ENCODE measurements around the gene TMEM256. TPM values are rescaled to one million over a fixed set of nuclear protein-coding genes. Genes with fewer than 3 reads are reported as not detected.
"Not testable (repeated sequence)": the region's sequence is repeated elsewhere in the genome, so short reads cannot be mapped to it uniquely, and the experiment has no call there.

The TMEM256 gene
- total and polyA plus RNA-seq, 11 donors, result 51.9 to 195 (median 69.8) TPM

DNA sequence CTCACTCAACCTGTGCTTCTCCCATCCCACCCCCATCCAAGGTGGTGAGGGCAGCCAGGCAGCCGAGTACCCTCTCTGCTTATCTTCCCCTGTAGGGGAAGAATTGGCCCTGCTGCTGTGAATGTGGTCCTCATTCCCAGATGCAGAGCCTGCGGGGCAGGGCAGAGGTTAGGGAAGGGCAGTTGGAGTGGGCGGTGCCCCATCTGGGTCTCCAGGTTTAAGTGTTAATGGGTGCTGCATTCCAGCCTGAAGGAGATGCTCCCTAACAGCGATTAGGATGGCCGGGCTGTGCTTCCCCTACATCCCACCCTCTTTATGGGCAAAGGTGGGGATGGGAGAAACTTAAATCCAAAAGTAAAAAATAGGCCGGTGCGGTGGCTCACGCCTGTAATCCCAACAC lies 36.8 kb downstream of the TMEM256 start:
- Histone ChIP-seq H3K27me3 (peaks cover 0 to 3% (median 0%) of the 10 kb centered on the region in 9 donors), H3K36me3 (no peaks in the 10 kb centered on the region), H3K27ac (no peak overlapping the region), H3K4me3 (no peak overlapping the region), H3K9me3 (no peaks in the 10 kb centered on the region), H3K4me1 (no peaks in the 10 kb centered on the region)
- 75 to 82% (median 79%) methylated on average over 7 to 8 of the region's 8 CpGs for WGBS, 4 donors
- ATAC-seq (no peak), DNase-seq (no peak)
- intact Hi-C loops (cut with DNase I), result loop anchor here in 1 of 10 donors (10.0 kb wide), 1 partner anchor 138 kb away; no protein-coding TSS in a partner anchor
- TF ChIP-seq, protein P1, sequence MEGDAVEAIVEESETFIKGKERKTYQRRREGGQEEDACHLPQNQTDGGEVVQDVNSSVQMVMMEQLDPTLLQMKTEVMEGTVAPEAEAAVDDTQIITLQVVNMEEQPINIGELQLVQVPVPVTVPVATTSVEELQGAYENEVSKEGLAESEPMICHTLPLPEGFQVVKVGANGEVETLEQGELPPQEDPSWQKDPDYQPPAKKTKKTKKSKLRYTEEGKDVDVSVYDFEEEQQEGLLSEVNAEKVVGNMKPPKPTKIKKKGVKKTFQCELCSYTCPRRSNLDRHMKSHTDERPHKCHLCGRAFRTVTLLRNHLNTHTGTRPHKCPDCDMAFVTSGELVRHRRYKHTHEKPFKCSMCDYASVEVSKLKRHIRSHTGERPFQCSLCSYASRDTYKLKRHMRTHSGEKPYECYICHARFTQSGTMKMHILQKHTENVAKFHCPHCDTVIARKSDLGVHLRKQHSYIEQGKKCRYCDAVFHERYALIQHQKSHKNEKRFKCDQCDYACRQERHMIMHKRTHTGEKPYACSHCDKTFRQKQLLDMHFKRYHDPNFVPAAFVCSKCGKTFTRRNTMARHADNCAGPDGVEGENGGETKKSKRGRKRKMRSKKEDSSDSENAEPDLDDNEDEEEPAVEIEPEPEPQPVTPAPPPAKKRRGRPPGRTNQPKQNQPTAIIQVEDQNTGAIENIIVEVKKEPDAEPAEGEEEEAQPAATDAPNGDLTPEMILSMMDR (IDR thresholded peaks at IDR 0.05), result no peak
- no peak for TF ChIP-seq POLR2A (IDR thresholded peaks at IDR 0.05)

DNA sequence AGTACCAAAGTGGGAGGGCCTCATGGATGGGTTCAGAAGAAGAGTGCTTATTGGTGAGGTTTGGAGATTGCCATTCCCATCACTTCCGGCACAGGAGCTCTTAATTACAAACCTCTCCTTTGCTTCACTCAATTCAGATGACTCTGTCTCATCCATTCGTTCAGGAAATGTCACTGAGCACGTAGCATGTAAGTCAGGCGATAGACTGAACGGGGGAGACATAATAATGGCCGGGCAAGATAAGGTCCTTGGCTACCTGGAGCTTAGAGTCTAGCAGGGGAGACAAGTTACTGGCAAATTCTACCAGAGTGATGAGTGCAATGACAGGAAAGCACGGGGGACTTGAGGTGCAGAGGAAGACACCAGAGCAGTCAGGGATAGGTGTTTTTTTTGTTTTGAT lies 37.9 kb downstream of the TMEM256 start:
- intact Hi-C loops (cut with DNase I), result loop anchor here in 1 of 10 donors (10.0 kb wide), 1 partner anchor 139 kb away; no protein-coding TSS in a partner anchor
- 81 to 89% (median 87%) methylated on average over 6 to 7 of the region's 7 CpGs for WGBS, 4 donors
- not testable (repeated sequence) for DNase-seq, H3K9me3 ChIP-seq, H3K27me3 ChIP-seq, H3K4me3 ChIP-seq, H3K27ac ChIP-seq, H3K4me1 ChIP-seq, ATAC-seq, H3K36me3 ChIP-seq

DNA sequence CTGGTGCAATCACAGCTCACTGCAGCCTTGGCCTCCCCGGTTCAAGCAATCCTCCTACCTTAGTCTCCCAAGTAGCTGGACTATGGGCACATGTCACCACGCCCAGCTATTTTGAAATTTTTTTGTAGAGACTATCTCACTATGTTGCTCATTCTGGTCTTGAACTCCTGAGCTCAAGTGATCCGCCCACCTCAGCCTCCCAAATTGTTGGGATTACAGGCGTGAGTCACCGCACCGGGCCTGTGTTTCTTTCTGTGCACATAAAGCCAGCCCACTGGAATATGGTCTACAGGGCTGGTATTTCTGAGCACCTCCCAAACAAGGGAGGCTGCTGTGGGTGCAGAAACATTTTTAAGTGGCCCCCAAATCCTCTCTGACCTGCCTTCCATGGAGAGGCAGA lies 40.6 kb downstream of the TMEM256 start:
- intact Hi-C loops (cut with DNase I), result loop anchor here in 1 of 10 donors (10.0 kb wide), 1 partner anchor 141 kb away; no protein-coding TSS in a partner anchor

DNA sequence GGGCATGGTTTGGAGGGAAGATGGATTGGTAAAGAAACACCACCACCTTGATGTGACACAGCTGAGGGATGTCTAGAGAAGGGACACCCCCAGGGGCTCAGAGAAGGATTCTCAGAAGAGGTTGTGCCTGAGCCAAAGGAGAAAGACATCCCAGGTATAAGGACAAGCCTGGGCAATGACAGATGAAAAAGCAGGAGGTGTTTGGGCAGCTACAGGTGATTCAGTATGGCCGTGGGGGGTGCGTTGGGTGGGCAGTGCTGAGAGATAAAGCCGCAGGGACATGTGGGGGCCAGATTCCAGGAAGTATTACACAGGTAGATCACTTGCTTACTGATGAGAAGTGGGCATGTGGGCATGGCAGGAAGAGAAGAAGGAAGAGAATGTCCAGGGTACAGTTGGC lies 42.0 kb downstream of the TMEM256 start:
- Histone ChIP-seq H3K4me3 (no peak overlapping the region), H3K27me3 (no peaks in the 10 kb centered on the region), H3K9me3 (no peaks in the 10 kb centered on the region), H3K27ac (no peak overlapping the region), H3K4me1 (no peaks in the 10 kb centered on the region), H3K36me3 (no peaks in the 10 kb centered on the region)
- 54 to 69% (median 62%) methylated on average over 3 of the region's 3 CpGs for WGBS, 4 donors
- TF ChIP-seq, protein P1 (IDR thresholded peaks at IDR 0.05), result no peak
- no peak for TF ChIP-seq POLR2A (IDR thresholded peaks at IDR 0.05)
- ATAC-seq (no peak), DNase-seq (no peak)
- intact Hi-C loops (cut with DNase I), result loop anchor here in 1 of 10 donors (10.0 kb wide), 1 partner anchor 143 kb away; no protein-coding TSS in a partner anchor

More for the DNA sequence above, 40.6 kb downstream of the TMEM256 start:
- WGBS, 4 donors, result 90 to 99% (median 95%) methylated on average over 3 to 6 of the region's 6 CpGs
- Histone ChIP-seq H3K4me3 (no peak overlapping the region), H3K9me3 (no peaks in the 10 kb centered on the region), H3K4me1 (no peaks in the 10 kb centered on the region), H3K27me3 (no peaks in the 10 kb centered on the region), H3K36me3 (no peaks in the 10 kb centered on the region), H3K27ac (no peak overlapping the region)
- no peak for ATAC-seq
- TF ChIP-seq POLR2A (IDR thresholded peaks at IDR 0.05), result no peak
- no peak for DNase-seq

DNA sequence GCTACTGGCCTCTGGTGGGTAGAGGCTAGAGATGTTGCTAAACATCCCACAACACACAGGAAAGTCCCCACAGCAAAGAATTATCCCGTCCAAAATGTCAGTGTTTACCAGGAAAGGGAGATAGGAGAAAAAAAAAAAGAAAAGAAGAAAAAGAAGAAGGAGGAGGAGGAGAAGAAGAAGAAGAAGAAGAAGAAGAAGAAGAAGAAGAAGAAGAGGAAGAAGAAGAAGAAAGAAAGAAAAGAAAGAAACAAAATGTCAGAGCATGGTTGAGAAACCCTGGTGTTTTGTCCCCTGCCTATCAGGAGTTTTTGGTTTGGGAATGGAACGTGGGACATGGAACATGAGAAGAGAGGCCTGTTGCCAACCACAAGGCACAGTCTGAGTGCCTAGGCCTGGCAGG lies 46.5 kb downstream of the TMEM256 start:
- 64 to 82% (median 68%) methylated on average over 2 of the region's 2 CpGs for WGBS, 4 donors
- intact Hi-C loops (cut with DNase I), result loop anchor here (2.0 to 10.0 kb wide), 14 partner anchors 35 to 327 kb away; partner anchors contain the start of genes FGF11 (in 5 of the 10), TMEM102 (in 5 of the 10), PLSCR3 (in 4 of the 10) and SENP3 (in 3 of the 10)
- no peak for DNase-seq
- no peaks in the 10 kb centered on the region for H3K27me3 ChIP-seq
- TF ChIP-seq, protein P1 (IDR thresholded peaks at IDR 0.05), result no peak
- TF ChIP-seq POLR2A (IDR thresholded peaks at IDR 0.05), result no peak
- H3K4me3 ChIP-seq, result no peak overlapping the region
- H3K27ac ChIP-seq, result peak overlapping the region in 1 of 12 donors; percentile 9
- H3K36me3 ChIP-seq, result no peaks in the 10 kb centered on the region
- H3K9me3 ChIP-seq, result no peaks in the 10 kb centered on the region
- ATAC-seq, result no peak
- H3K4me1 ChIP-seq, result peaks cover 0 to 40% (median 24%) of the 10 kb centered on the region in 12 donors

All from heart left ventricle (tissue), 16 donors.